ENCODE measurements around the gene SLC16A5.

GRCh38 chr17:75041656-75042280 is 46.0 kb upstream of the SLC16A5 start:
- TF ChIP-seq, protein P1, sequence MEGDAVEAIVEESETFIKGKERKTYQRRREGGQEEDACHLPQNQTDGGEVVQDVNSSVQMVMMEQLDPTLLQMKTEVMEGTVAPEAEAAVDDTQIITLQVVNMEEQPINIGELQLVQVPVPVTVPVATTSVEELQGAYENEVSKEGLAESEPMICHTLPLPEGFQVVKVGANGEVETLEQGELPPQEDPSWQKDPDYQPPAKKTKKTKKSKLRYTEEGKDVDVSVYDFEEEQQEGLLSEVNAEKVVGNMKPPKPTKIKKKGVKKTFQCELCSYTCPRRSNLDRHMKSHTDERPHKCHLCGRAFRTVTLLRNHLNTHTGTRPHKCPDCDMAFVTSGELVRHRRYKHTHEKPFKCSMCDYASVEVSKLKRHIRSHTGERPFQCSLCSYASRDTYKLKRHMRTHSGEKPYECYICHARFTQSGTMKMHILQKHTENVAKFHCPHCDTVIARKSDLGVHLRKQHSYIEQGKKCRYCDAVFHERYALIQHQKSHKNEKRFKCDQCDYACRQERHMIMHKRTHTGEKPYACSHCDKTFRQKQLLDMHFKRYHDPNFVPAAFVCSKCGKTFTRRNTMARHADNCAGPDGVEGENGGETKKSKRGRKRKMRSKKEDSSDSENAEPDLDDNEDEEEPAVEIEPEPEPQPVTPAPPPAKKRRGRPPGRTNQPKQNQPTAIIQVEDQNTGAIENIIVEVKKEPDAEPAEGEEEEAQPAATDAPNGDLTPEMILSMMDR (IDR thresholded peaks at IDR 0.05): no peak
- TF ChIP-seq POLR2A (IDR thresholded peaks at IDR 0.05): no peak
